ENCODE data around the gene KRT15.

The KRT15 gene

GRCh38 chr17:41518789-41519449 is at the start of gene KRT15:
TSS of gene KRT15 (minus strand) at chr17:41518890. CDS start at chr17:41518827, 63 bp downstream.
- TF ChIP-seq CTCF (IDR thresholded peaks at IDR 0.05) = no peak

GRCh38 chr17:41567317-41567716 is 48.6 kb upstream of the KRT15 start:
- TF ChIP-seq CTCF (IDR thresholded peaks at IDR 0.05) = no peak

- TF ChIP-seq CTCF (IDR thresholded peaks at IDR 0.05) = no peak
These were observed 46.6 kb upstream of the KRT15 start for GRCh38 chr17:41565338-41565737.

GRCh38 chr17:41563607-41564170 is 45.0 kb upstream of the KRT15 start:
- TF ChIP-seq CTCF (IDR thresholded peaks at IDR 0.05) = no peak

GRCh38 chr17:41561554-41561953 is 42.9 kb upstream of the KRT15 start:
- no peak for TF ChIP-seq CTCF (IDR thresholded peaks at IDR 0.05)

- no peak for TF ChIP-seq CTCF (IDR thresholded peaks at IDR 0.05)
These were observed 40.9 kb upstream of the KRT15 start for GRCh38 chr17:41559548-41559947.

- no peak for TF ChIP-seq CTCF (IDR thresholded peaks at IDR 0.05)
These were observed 38.2 kb upstream of the KRT15 start for GRCh38 chr17:41556931-41557330.

Measured in LNCAP (cell line).